GM18505 (cell line): ENCODE results near the gene C6orf132.

Source experiments
- ATAC-seq: cut with Tn5 transposase; IDR thresholded peaks from one replicate; pipeline ENCODE4 v1.9.1; 2021; ENCODE audit not compliant: unreplicated experiment
- POLR2A ChIP-seq: IDR thresholded peaks from 4 replicates; pipeline ENCODE4 v1.6.1; 2011; ENCODE audit warnings: borderline replicate concordance; ENCODE audit not compliant: insufficient read depth, insufficient read length; ENCODE audit errors: extremely low read depth

The C6orf132 gene

GRCh38 chr6:42152024-42152423, 9.6 kb upstream of the C6orf132 start:
- no peak for ATAC-seq
- no peak for TF ChIP-seq POLR2A

GRCh38 chr6:42150254-42150653, 7.8 kb upstream of the C6orf132 start:
- ATAC-seq, result no peak
- TF ChIP-seq POLR2A, result no peak

- no peak for ATAC-seq
- TF ChIP-seq POLR2A, result no peak
These were observed 5.6 kb upstream of the C6orf132 start for GRCh38 chr6:42148058-42148457.

- TF ChIP-seq POLR2A, result no peak
- ATAC-seq, result no peak
These were observed 4.7 kb upstream of the C6orf132 start for GRCh38 chr6:42147138-42147562.

GRCh38 chr6:42141603-42142117, 760 bp downstream of the C6orf132 start:
- no peak for ATAC-seq
- no peak for TF ChIP-seq POLR2A

GRCh38 chr6:42140756-42141602, 1.4 kb downstream of the C6orf132 start:
- ATAC-seq, result no peak
- no peak for TF ChIP-seq POLR2A

- no peak for ATAC-seq
- TF ChIP-seq POLR2A, result no peak
These were observed 2.4 kb downstream of the C6orf132 start for GRCh38 chr6:42140032-42140431.

- no peak for ATAC-seq
- TF ChIP-seq POLR2A, result no peak
These were observed 3.5 kb downstream of the C6orf132 start for GRCh38 chr6:42138630-42139619.

GRCh38 chr6:42138190-42138589, 4.2 kb downstream of the C6orf132 start:
- no peak for ATAC-seq
- no peak for TF ChIP-seq POLR2A

GRCh38 chr6:42137194-42137753, 5.1 kb downstream of the C6orf132 start:
- ATAC-seq, result no peak
- TF ChIP-seq POLR2A, result no peak

GRCh38 chr6:42136508-42137193, 5.8 kb downstream of the C6orf132 start:
- ATAC-seq, result no peak
- TF ChIP-seq POLR2A, result no peak

- ATAC-seq, result no peak
- no peak for TF ChIP-seq POLR2A
These were observed 6.7 kb downstream of the C6orf132 start for GRCh38 chr6:42135722-42136121.
